Suprapubic skin (tissue), 4 donors: ENCODE measurements around the gene TULP3.

Experiments
- EP300 ChIP-seq: sonication (generic); formaldehyde crosslinking; IDR thresholded peaks from one replicate; pipeline ENCODE4 v1.6.1; 2017; ENCODE audit warnings: antibody characterized with exemption
- POLR2A ChIP-seq, 2 donors: fragments of 450-650 bp; IDR thresholded peaks; one replicate each; pipeline ENCODE4 v1.6.1; 2017; ENCODE audit warnings: antibody characterized with exemption in 2 of 2, mild to moderate bottlenecking in 2 of 2, moderate library complexity in 2 of 2
- POLR2AphosphoS5 ChIP-seq, 3 donors: sonication (generic); formaldehyde crosslinking; IDR thresholded peaks; one replicate each; pipeline ENCODE4 v1.6.1; 2017; ENCODE audit warnings: antibody characterized with exemption in 3 of 3
- TF ChIP-seq, protein P1 (sequence below), 2 donors: fragments of 200-600 bp in 1 of 2; fragments of 450-650 bp in 1 of 2; sonication (generic) in 1 of 2; IDR thresholded peaks; one replicate each; pipeline ENCODE4 v1.5.1; 2016 to 2019; ENCODE audit warnings: antibody characterized with exemption in 2 of 2, mild to moderate bottlenecking in 1 of 2, moderate library complexity in 1 of 2

DNA sequence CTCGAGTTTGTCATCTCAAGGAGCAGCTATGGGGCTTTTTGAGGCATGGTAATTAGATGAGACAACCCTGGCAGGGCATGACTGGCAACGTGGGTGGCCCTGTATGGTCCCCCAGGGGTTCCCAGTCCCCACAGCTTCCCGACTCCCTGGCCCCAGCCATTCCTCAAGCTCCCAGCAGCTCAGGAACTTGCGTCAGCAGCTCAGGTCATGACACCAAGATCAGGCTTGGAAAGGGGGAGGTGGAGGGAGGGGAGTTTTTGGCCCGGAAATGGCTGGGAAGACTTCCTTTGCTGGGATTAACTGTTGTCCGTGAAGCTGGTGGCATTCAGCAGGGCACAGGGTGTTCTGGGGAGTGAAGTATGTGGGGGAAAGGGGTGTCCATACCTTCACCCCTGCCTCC is 45.4 kb upstream of the TULP3 start:
- TF ChIP-seq, protein P1, sequence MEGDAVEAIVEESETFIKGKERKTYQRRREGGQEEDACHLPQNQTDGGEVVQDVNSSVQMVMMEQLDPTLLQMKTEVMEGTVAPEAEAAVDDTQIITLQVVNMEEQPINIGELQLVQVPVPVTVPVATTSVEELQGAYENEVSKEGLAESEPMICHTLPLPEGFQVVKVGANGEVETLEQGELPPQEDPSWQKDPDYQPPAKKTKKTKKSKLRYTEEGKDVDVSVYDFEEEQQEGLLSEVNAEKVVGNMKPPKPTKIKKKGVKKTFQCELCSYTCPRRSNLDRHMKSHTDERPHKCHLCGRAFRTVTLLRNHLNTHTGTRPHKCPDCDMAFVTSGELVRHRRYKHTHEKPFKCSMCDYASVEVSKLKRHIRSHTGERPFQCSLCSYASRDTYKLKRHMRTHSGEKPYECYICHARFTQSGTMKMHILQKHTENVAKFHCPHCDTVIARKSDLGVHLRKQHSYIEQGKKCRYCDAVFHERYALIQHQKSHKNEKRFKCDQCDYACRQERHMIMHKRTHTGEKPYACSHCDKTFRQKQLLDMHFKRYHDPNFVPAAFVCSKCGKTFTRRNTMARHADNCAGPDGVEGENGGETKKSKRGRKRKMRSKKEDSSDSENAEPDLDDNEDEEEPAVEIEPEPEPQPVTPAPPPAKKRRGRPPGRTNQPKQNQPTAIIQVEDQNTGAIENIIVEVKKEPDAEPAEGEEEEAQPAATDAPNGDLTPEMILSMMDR (IDR thresholded peaks at IDR 0.05): no peak
- TF ChIP-seq EP300 (no peak), POLR2AphosphoS5 (IDR thresholded peaks at IDR 0.05) (no peak), POLR2A (IDR thresholded peaks at IDR 0.05) (no peak)
